B cell (primary cell): Measurements from ENCODE around the gene FARP1. TPM values are rescaled to one million over a fixed set of nuclear protein-coding genes. Genes with fewer than 3 reads are reported as not detected.

Source experiments
- ATAC-seq: fragments of 200-7000 bp; cut with Tn5 transposase; one replicate; pipeline ENCODE4 v1.10.0; 2021; ENCODE audit warnings: low read depth, mild to moderate bottlenecking, moderate number of reproducible peaks, moderate library complexity
- CTCF ChIA-PET: fragments of 350-600 bp; sonication (Branson Sonifier 250); formaldehyde crosslinking; loops from one replicate; lab custom pipeline; 2021; ENCODE audit warnings: antibody characterized with exemption, inconsistent platforms; lab: Charles Lee
- POLR2A ChIA-PET: fragments of 350-600 bp; sonication (Branson Sonifier 250); formaldehyde crosslinking; loops from one replicate; lab custom pipeline; 2021; ENCODE audit warnings: antibody characterized with exemption; lab: Charles Lee
- DNase-seq: peaks from one replicate; pipeline ENCODE4 v3.0.0; 2013
- H2AFZ ChIP-seq: 2 replicates; pipeline ENCODE4 v1.6.1; 2012; ENCODE audit warnings: mild to moderate bottlenecking, low read depth, low read length; ENCODE audit not compliant: insufficient read depth, poor library complexity, severe bottlenecking
- H3K27ac ChIP-seq, 2 donors: 1 replicate in 1 of 2; 2 replicates in 1 of 2; pipeline ENCODE4 v1.5.1; 2012 to 2013; ENCODE audit warnings: low read length in 2 of 2, mild to moderate bottlenecking in 2 of 2, moderate library complexity in 1 of 2
- H3K27me3 ChIP-seq, 4 experiments: fragments of 200-600 bp in 1 of 4; sonication (generic) in 1 of 4; replicated peaks in 1 of 4; 1 replicate in 2 of 4; 2 replicates in 2 of 4; pipeline versions ENCODE4 v1.6.1 to v1.7.0; 2013 to 2016; ENCODE audit warnings: low read length in 3 of 4, mild to moderate bottlenecking in 2 of 4, mixed read lengths in 1 of 4, moderate library complexity in 1 of 4; ENCODE audit not compliant: insufficient read depth in 4 of 4, control insufficient read depth in 3 of 4; ENCODE audit errors: control extremely low read depth in 1 of 4
- H3K36me3 ChIP-seq, 2 experiments: replicated peaks in 1 of 2; 1 replicate in 1 of 2; 2 replicates in 1 of 2; pipeline versions ENCODE4 v1.6.1 to v1.7.1; 2013; ENCODE audit warnings: low read length in 1 of 2; ENCODE audit not compliant: insufficient read depth in 2 of 2, control insufficient read depth in 1 of 2; ENCODE audit errors: control extremely low read depth in 1 of 2, extremely low read depth in 1 of 2
- H3K4me1 ChIP-seq, 2 donors: fragments of 200-600 bp in 1 of 2; sonication (generic) in 1 of 2; 1 replicate in 1 of 2; 2 replicates in 1 of 2; pipeline versions ENCODE4 v1.5.1 to v1.6.1; 2013 to 2017; ENCODE audit warnings: low read length in 2 of 2; ENCODE audit not compliant: control insufficient read depth in 2 of 2, insufficient read depth in 2 of 2
- H3K4me2 ChIP-seq: replicated peaks from 2 replicates; pipeline ENCODE3; 2012; ENCODE audit warnings: mild to moderate bottlenecking, low read depth, low read length; ENCODE audit not compliant: poor library complexity, severe bottlenecking
- H3K4me3 ChIP-seq, 5 experiments: fragments of 200-600 bp in 1 of 5; sonication (generic) in 1 of 5; 1 replicate in 3 of 5; 2 replicates in 2 of 5; pipeline versions ENCODE4 v1.5.1 to v1.7.0; 2011 to 2016; ENCODE audit warnings: low read length in 4 of 5, mild to moderate bottlenecking in 4 of 5, low read depth in 2 of 5, control low read depth in 1 of 5, moderate library complexity in 1 of 5; ENCODE audit not compliant: insufficient read depth in 1 of 5; ENCODE audit errors: control extremely low read depth in 1 of 5, extremely low read depth in 1 of 5
- H3K79me2 ChIP-seq: fragments of 200-600 bp; sonication (generic); one replicate; pipeline ENCODE4 v1.6.0; 2016; ENCODE audit warnings: low read length; ENCODE audit not compliant: control insufficient read depth, insufficient read depth
- H3K9ac ChIP-seq: fragments of 200-600 bp; sonication (generic); 2 replicates; pipeline ENCODE4 v1.6.1; 2017; ENCODE audit warnings: mild to moderate bottlenecking, low read length, moderate library complexity
- H3K9me3 ChIP-seq, 3 donors: one replicate each; pipeline versions ENCODE4 v1.6.1 to v1.7.1; 2013; ENCODE audit warnings: low read length in 2 of 3; ENCODE audit not compliant: control insufficient read depth in 2 of 3, insufficient read depth in 1 of 3; ENCODE audit errors: control extremely low read depth in 1 of 3
- H4K20me1 ChIP-seq: 2 replicates; pipeline ENCODE4 v1.6.0; 2012; ENCODE audit warnings: mild to moderate bottlenecking, low read length; ENCODE audit not compliant: insufficient read depth, control insufficient read depth, poor library complexity, severe bottlenecking
- H3K27ac Mint-ChIP-seq: one replicate; pipeline ENCODE4 v1.8.0; 2021; ENCODE audit warnings: mixed read lengths
- H3K27me3 Mint-ChIP-seq: one replicate; pipeline ENCODE4 v1.8.0; 2021; ENCODE audit warnings: mixed read lengths
- H3K4me1 Mint-ChIP-seq: one replicate; pipeline ENCODE4 v1.8.0; 2021; ENCODE audit warnings: mixed read lengths
- H3K4me3 Mint-ChIP-seq: one replicate; pipeline ENCODE4 v1.8.0; 2021; ENCODE audit warnings: mixed read lengths
- H3K9me3 Mint-ChIP-seq: one replicate; pipeline ENCODE4 v1.8.0; 2022; ENCODE audit warnings: mixed read lengths; ENCODE audit not compliant: insufficient read depth
- EZH2 ChIP-seq: IDR thresholded peaks from 2 replicates; pipeline ENCODE4 v1.6.1; 2012; ENCODE audit warnings: borderline replicate concordance, low read depth, mild to moderate bottlenecking, moderate library complexity, low read length; ENCODE audit not compliant: insufficient read depth, poor library complexity, severe bottlenecking
- WGBS: methylation state at CpG from one replicate; pipeline ENCODE4 v1.1.5; 2013; ENCODE audit warnings: missing lambda C conversion rate; ENCODE audit not compliant: insufficient coverage; 5-methylcytosine and 5-hydroxymethylcytosine counted together
- intact Hi-C: fragments of 100-400 bp; cut with micrococcal nuclease; formaldehyde crosslinking; loops from one replicate; pipeline ENCODE4 v1.10.0; 2022
- polyA plus RNA-seq: library from polyadenylated mRNA; depleted of rRNA; stranded (reverse); fragments of >200 nt; gene quantifications from 2 replicates; pipeline ENCODE4 v1.2.3, GENCODE V29; 2012
- total RNA-seq, 2 donors: library from RNA; stranded (reverse); fragments of 120-200 nt in 1 of 2; gene quantifications; 1 replicate in 1 of 2; 2 replicates in 1 of 2; pipeline versions ENCODE4 v1.2.3 to v1.2.4, GENCODE V29; 2013 to 2022
- TF ChIP-seq, protein P1 (sequence below): fragments of 200-600 bp; IDR thresholded peaks from one replicate; pipeline ENCODE4 v1.8.0; 2022; ENCODE audit warnings: antibody characterized with exemption, mild to moderate bottlenecking

FARP1 gene
- total and polyA plus RNA-seq, 2 donors (not counting 1 experiment from before 2014, with no cell fraction given), result 0.15 to 1.5 TPM

DNA sequence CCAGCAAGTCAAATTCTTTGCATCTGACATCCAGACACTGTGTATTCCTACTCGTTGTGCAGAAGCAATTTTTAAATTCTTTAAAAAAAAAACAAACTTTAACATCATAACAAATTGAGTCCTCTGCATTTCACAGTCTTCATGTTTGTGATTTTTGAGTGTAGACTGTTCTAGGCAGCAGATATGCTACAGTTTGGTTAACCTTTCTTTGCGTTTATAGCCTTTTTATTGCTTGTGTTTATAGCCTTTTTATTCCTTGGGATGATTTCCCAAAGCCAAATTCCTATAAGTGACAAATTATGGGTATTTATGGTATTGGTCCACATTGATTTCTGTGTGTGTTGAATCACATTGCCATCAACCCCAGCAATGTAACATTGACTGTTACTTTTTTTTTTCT, 49.1 kb downstream of the FARP1 start:
- ChIA-PET CTCF (no interaction called here), POLR2A (no interaction called here)
- no peak for ATAC-seq
- Histone ChIP-seq H3K9ac (no peak overlapping the region), H3K27ac (no peak overlapping the region), H3K27me3 (no peaks in the 10 kb centered on the region), H3K4me3 (no peak overlapping the region), H2AFZ (no peak overlapping the region), H3K4me1 (no peaks in the 10 kb centered on the region), H3K4me2 (no peak overlapping the region), H4K20me1 (no peaks in the 10 kb centered on the region), H3K79me2 (no peaks in the 10 kb centered on the region), H3K9me3 (no peaks in the 10 kb centered on the region), H3K36me3 (no peaks in the 10 kb centered on the region)
- no peak overlapping the region for H3K4me3 Mint-ChIP-seq
- no peak overlapping the region for H3K27ac Mint-ChIP-seq
- H3K27me3 Mint-ChIP-seq, result peaks cover 2% of the 10 kb centered on the region
- no peaks in the 10 kb centered on the region for H3K4me1 Mint-ChIP-seq
- WGBS, result no CpG with 5 or more reads among the region's 2 CpGs
- H3K9me3 Mint-ChIP-seq, result no peaks in the 10 kb centered on the region
- TF ChIP-seq EZH2, result no peak
- TF ChIP-seq, protein P1, sequence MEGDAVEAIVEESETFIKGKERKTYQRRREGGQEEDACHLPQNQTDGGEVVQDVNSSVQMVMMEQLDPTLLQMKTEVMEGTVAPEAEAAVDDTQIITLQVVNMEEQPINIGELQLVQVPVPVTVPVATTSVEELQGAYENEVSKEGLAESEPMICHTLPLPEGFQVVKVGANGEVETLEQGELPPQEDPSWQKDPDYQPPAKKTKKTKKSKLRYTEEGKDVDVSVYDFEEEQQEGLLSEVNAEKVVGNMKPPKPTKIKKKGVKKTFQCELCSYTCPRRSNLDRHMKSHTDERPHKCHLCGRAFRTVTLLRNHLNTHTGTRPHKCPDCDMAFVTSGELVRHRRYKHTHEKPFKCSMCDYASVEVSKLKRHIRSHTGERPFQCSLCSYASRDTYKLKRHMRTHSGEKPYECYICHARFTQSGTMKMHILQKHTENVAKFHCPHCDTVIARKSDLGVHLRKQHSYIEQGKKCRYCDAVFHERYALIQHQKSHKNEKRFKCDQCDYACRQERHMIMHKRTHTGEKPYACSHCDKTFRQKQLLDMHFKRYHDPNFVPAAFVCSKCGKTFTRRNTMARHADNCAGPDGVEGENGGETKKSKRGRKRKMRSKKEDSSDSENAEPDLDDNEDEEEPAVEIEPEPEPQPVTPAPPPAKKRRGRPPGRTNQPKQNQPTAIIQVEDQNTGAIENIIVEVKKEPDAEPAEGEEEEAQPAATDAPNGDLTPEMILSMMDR, result no peak
- intact Hi-C loops, result no loop called here
- DNase-seq, result no peak

DNA sequence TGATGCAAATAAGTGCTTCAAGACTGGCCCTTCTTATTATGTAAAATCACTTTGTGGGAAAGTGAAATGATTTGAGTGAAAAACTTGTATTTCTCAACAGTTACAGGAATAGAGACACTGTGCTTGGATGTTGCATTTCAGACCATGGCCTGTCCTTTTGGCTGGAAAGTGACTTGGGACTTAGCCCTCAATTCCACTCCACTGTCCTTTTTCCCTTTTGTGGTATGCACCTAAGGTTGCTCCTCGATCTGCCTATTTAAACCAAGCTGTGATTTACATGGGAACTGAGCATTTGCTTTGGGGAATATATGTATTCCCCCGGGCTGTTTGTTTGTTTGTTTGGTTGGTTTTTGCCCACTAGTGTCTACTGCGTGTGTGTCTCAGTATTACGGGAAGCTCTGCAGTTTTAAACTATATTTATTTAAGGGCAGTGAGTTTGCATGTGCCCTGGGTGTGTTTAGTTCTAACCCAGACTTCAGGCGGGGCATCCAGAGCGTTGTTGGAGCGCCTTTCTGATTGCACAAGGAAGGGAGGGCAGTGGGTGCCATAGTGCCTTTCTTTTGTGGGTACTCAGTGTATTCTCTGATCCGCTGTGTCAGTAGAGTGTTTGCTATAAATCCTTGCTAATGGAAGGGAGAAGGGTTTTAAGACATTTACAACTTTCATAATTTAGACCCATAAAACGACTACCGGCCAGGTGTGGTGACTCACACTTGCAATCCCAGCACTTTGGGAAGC, 52.3 kb downstream of the FARP1 start:
- no peaks in the 10 kb centered on the region for H3K27me3 ChIP-seq
- intact Hi-C loops, result no loop called here
- H3K9ac ChIP-seq, result no peak overlapping the region
- no peaks in the 10 kb centered on the region for H3K79me2 ChIP-seq
- no peaks in the 10 kb centered on the region for H3K4me1 Mint-ChIP-seq
- WGBS, result 87% methylated on average over 9 of the region's 10 CpGs
- H3K9me3 ChIP-seq, result no peaks in the 10 kb centered on the region
- no peaks in the 10 kb centered on the region for H3K9me3 Mint-ChIP-seq
- no peak for TF ChIP-seq EZH2
- TF ChIP-seq, protein P1, result no peak
- CTCF ChIA-PET, result no interaction called here
- ATAC-seq (no peak), DNase-seq (no peak)
- POLR2A ChIA-PET, result no interaction called here
- H3K4me3 Mint-ChIP-seq, result no peak overlapping the region
- H3K27ac ChIP-seq, result no peak overlapping the region
- no peaks in the 10 kb centered on the region for H4K20me1 ChIP-seq
- H3K27ac Mint-ChIP-seq, result no peak overlapping the region
- no peak overlapping the region for H2AFZ ChIP-seq
- H3K4me1 ChIP-seq, result no peaks in the 10 kb centered on the region
- H3K36me3 ChIP-seq, result no peaks in the 10 kb centered on the region
- H3K4me2 ChIP-seq, result no peak overlapping the region
- H3K27me3 Mint-ChIP-seq, result no peaks in the 10 kb centered on the region
- H3K4me3 ChIP-seq, result no peak overlapping the region
